Colonic mucosa (tissue), 4 donors: ENCODE data around the gene MDM4. TPM values are rescaled to one million over a fixed set of nuclear protein-coding genes. Genes with fewer than 3 reads are reported as not detected.

Experiments used
- DNase-seq: peaks from one replicate; pipeline ENCODE4 v3.0.0-alpha.2; 2020
- H3K27ac ChIP-seq: fragments of 200-600 bp; one replicate; pipeline ENCODE4 v1.8.0; 2021
- H3K27me3 ChIP-seq: fragments of 200-600 bp; one replicate; pipeline ENCODE4 v1.8.0; 2021
- H3K36me3 ChIP-seq: fragments of 200-600 bp; one replicate; pipeline ENCODE4 v1.8.0; 2021
- H3K4me1 ChIP-seq: fragments of 200-600 bp; one replicate; pipeline ENCODE4 v1.8.0; 2021; ENCODE audit warnings: mild to moderate bottlenecking
- H3K4me3 ChIP-seq: fragments of 200-600 bp; one replicate; pipeline ENCODE4 v1.8.0; 2021
- H3K9ac ChIP-seq, 2 donors: one replicate each; pipeline ENCODE4 v1.7.0; 2013; ENCODE audit warnings: control low read depth in 2 of 2, low read depth in 2 of 2, low read length in 2 of 2
- H3K9me3 ChIP-seq: fragments of 200-600 bp; one replicate; pipeline ENCODE4 v1.8.0; 2021
- intact Hi-C: fragments of 100-400 bp; cut with DNase I; formaldehyde crosslinking; loops from one replicate; pipeline ENCODE4 v1.14.1; 2022
- total RNA-seq, 2 donors: library from RNA; stranded (reverse); fragmentation: NEBNext Ultra II Directional in 1 of 2; extraction: Animal tissue kit (Norgen Biotek cat#: 25700) in 1 of 2; gene quantifications; one replicate each; pipeline ENCODE4 v1.2.1, GENCODE V29; 2021
- TF ChIP-seq, protein P1 (sequence below): fragments of 200-600 bp; IDR thresholded peaks from one replicate; pipeline ENCODE4 v1.8.0; 2022; ENCODE audit warnings: antibody characterized with exemption, mild to moderate bottlenecking
- donor health status: healthy.
- donor health status: DM: no; HTN: no; CAD: no.
- donor health status: DM: no; HTN: no; CAD: no.

MDM4 gene
- total RNA-seq, 2 donors from 2014 or later: 43.7 to 49.8 TPM

DNA sequence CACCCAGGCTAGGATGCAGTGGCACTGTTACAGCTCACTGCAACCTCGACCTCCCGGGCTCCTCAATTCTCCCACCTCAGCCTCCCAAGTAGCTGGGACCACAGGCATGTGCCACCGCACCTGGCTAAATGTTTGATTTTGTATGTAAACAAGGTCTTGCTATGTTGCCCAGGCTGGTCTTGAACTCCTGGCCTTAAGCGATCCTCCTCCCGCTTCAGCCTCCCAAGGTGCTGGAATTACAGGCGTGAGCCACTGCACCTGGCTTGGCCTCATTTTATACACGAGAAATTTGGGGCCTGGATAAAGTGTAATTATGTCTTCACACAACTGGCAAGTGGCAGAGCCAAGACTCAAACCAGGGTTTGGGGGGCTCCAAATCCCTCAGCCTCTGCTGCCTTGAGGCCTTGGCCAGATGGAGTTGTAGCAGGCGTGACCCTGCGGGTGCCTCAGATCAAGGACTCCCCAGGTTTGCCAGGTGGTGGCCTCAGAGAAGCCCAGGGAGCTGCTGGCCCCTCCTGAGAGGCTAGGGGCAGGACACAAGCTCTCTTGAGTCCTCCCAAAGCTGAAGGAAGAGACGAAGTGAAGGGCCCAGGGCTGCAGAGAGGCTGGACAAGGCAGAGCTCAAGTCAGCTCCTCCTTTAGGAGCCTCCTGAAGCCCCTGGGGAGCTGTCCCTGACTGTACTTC, 61.7 kb downstream of the MDM4 start:
- intact Hi-C loops: no loop called here
- DNase-seq: no peak
- no peak overlapping the region for H3K27ac ChIP-seq

DNA sequence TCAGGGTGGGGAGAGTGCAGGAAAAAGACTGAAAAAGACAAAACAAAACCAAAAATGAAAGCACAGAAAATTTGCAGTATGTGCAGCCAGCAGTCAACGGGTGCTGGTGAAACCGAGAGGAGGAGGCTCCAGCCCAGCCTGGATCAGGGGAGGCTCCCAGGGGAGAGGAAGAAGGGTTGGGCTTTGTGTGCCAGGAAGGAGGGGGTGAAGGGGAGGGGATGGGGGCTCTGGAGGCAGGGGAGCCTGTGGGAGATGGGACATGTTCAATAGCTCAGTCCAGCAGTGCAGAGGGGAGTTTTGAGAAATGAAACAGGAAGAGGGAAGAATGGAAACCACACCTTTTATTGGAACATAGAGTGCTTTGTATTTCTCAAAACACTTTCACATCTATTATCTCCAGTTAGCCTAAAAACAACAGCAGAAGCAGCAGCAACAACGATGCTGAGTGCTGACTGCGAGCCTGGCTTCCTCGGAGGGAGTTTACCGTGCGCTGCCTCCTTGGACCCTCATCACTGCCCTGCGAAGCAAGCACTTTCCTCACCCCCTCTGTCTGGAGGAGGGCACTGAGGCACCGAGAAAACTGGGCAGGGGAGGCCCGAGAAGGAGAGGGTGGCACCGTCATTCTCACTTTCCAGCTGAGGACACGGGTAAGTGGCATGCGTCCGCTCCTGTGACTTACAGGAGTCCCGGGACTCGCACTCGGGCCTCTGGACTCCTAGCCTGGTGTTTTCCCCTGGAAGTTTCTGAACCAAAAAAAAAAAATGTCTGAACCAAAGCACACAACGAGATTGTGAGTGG, 62.9 kb downstream of the MDM4 start:
- TF ChIP-seq, protein P1, sequence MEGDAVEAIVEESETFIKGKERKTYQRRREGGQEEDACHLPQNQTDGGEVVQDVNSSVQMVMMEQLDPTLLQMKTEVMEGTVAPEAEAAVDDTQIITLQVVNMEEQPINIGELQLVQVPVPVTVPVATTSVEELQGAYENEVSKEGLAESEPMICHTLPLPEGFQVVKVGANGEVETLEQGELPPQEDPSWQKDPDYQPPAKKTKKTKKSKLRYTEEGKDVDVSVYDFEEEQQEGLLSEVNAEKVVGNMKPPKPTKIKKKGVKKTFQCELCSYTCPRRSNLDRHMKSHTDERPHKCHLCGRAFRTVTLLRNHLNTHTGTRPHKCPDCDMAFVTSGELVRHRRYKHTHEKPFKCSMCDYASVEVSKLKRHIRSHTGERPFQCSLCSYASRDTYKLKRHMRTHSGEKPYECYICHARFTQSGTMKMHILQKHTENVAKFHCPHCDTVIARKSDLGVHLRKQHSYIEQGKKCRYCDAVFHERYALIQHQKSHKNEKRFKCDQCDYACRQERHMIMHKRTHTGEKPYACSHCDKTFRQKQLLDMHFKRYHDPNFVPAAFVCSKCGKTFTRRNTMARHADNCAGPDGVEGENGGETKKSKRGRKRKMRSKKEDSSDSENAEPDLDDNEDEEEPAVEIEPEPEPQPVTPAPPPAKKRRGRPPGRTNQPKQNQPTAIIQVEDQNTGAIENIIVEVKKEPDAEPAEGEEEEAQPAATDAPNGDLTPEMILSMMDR: no peak
- Histone ChIP-seq H3K9me3 (no peaks in the 10 kb centered on the region), H3K9ac (peak overlapping the region; percentile 28 to 50), H3K4me1 (peaks cover 3% of the 10 kb centered on the region), H3K27me3 (no peaks in the 10 kb centered on the region), H3K27ac (no peak overlapping the region), H3K4me3 (peak overlapping the region; percentile 6), H3K36me3 (no peaks in the 10 kb centered on the region)
- DNase-seq: peak; percentile 27
- intact Hi-C loops: no loop called here

More for the DNA sequence above, 61.7 kb downstream of the MDM4 start:
- H3K27me3 ChIP-seq: no peaks in the 10 kb centered on the region
- H3K4me1 ChIP-seq: peaks cover 3% of the 10 kb centered on the region
- no peaks in the 10 kb centered on the region for H3K36me3 ChIP-seq
- TF ChIP-seq, protein P1: no peak
- H3K4me3 ChIP-seq: no peak overlapping the region
- no peak overlapping the region for H3K9ac ChIP-seq
- no peaks in the 10 kb centered on the region for H3K9me3 ChIP-seq

DNA sequence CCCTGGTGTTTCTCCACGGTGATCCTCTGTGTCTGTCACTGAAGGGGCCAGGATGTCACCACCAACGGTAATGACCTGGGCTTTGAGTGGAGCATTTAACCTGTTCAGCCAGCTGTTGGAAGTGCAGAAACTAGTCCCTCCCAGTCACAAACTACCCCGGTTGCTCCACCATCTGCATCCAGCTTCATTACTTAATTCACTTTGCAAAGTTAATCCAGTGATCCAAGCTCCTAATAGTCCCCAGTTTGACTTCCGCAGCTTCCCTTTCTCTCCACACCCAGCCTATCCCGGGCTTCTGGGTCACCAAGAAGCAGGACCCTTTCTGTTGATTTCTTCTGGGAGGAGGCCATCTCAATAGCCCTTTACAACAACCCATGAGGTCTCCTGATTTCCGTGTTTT, 63.5 kb downstream of the MDM4 start:
- Histone ChIP-seq H3K27ac (no peak overlapping the region), H3K36me3 (no peaks in the 10 kb centered on the region), H3K4me1 (peaks cover 3% of the 10 kb centered on the region), H3K9ac (peak overlapping the region in 1 of 2 donors; percentile 50), H3K9me3 (no peaks in the 10 kb centered on the region), H3K27me3 (no peaks in the 10 kb centered on the region), H3K4me3 (no peak overlapping the region)
- no peak for DNase-seq
- TF ChIP-seq, protein P1: no peak
- intact Hi-C loops: no loop called here

DNA sequence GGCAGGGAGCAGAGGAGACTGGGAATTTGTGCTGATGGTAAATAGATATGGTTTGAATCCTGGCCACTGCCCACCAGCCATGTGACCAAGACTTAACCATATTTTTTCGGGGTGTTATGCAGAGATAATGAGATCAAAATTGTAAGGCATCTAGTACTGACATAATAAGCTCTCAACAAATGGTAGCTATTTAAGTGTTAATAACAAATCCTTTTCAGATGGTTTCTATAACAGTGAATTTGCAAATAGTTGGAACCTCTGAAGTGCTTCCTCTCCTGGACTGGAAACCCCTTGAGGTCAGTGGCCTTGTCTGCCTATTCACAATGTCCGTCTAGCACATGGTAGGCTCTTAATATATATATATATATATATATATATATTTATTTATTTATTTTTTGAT, 64.7 kb downstream of the MDM4 start:
- H3K9ac ChIP-seq: no peak overlapping the region
- H3K4me1 ChIP-seq: peaks cover 3% of the 10 kb centered on the region
- intact Hi-C loops: no loop called here
- TF ChIP-seq, protein P1: no peak
- DNase-seq: no peak
- no peaks in the 10 kb centered on the region for H3K27me3 ChIP-seq
- H3K27ac ChIP-seq: no peak overlapping the region
- no peaks in the 10 kb centered on the region for H3K36me3 ChIP-seq
- H3K4me3 ChIP-seq: no peak overlapping the region
- H3K9me3 ChIP-seq: no peaks in the 10 kb centered on the region

DNA sequence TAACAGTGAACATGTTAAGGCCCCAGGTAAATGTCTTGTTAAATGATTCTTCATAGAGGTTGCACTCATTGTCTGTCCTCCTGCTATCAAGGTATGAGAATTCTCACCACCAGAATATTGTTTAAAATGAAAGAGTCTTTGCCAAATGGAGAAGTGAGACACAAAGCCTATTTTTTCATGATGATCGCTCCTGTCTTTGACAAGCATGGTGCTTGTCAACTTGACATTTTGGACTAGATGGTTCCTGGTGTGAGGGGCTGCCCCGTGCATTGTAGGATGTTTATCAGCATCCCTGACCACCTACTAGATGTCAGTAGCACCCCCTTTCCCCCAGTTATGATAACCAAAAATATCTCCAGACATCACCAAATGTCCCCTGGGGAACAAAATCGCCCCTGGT, 65.6 kb downstream of the MDM4 start:
- intact Hi-C loops: no loop called here
- no peaks in the 10 kb centered on the region for H3K9me3 ChIP-seq
- H3K9ac ChIP-seq: no peak overlapping the region
- H3K4me1 ChIP-seq: peaks cover 3% of the 10 kb centered on the region
- H3K27me3 ChIP-seq: no peaks in the 10 kb centered on the region
- H3K27ac ChIP-seq: no peak overlapping the region
- H3K36me3 ChIP-seq: no peaks in the 10 kb centered on the region
- TF ChIP-seq, protein P1: no peak
- no peak overlapping the region for H3K4me3 ChIP-seq
- DNase-seq: no peak
